Measurements from ENCODE around the gene TMEM253. TPM values are rescaled to one million over a fixed set of nuclear protein-coding genes. Genes with fewer than 3 reads are reported as not detected.

The TMEM253 gene
- total RNA-seq, 2 experiments from 2014 or later = not detected

- peaks cover 57% of the 10 kb centered on the region for H3K27me3 Mint-ChIP-seq
These were observed 40.1 kb upstream of the TMEM253 start for GRCh38 chr14:21060614-21061346.

GRCh38 chr14:21061347-21061668 lies 39.6 kb upstream of the TMEM253 start:
- no peak for ATAC-seq (ENCODE audit: poor library complexity)

More at GRCh38 chr14:21060614-21061346, 40.1 kb upstream of the TMEM253 start:
- DNase-seq = no peak
- Histone ChIP-seq H3K27ac (ENCODE audit: low read depth in 1 of 2, low read length in 2 of 2) (no peak overlapping the region), H3K27me3 (ENCODE audit: control insufficient read depth in 1 of 2, insufficient read depth in 2 of 2, low read length in 2 of 2) (peaks cover 10 to 13% of the 10 kb centered on the region in 2 experiments), H3K4me3 (ENCODE audit: low read length) (no peak overlapping the region), H3K9me3 (ENCODE audit: control insufficient read depth in 1 of 2, insufficient read depth in 1 of 2, low read length in 2 of 2) (no peaks in the 10 kb centered on the region), H3K4me1 (ENCODE audit: insufficient read depth, low read length) (no peaks in the 10 kb centered on the region), H3K36me3 (ENCODE audit: insufficient read depth, low read length) (no peaks in the 10 kb centered on the region)
- H3K36me3 Mint-ChIP-seq (ENCODE audit: low read depth) = no peaks in the 10 kb centered on the region
- no peak overlapping the region for H3K4me3 Mint-ChIP-seq
- TF ChIP-seq CTCF (IDR thresholded peaks at IDR 0.05) = no peak
- H3K9me3 Mint-ChIP-seq = no peaks in the 10 kb centered on the region
- POLR2A ChIA-PET = no interaction called here
- CTCF ChIA-PET = interaction anchor here (1.3 kb wide), 1 partner anchor 90 kb away, joined by 4 read pairs; no protein-coding TSS in a partner anchor
- H3K4me1 Mint-ChIP-seq (ENCODE audit: low read depth) = no peaks in the 10 kb centered on the region
- intact Hi-C loops (cut with DNase I, micrococcal nuclease) = no loop called here
- no peak overlapping the region for H3K27ac Mint-ChIP-seq
- ATAC-seq (ENCODE audit: poor library complexity) = no peak

GRCh38 chr14:21063479-21063878 lies 37.4 kb upstream of the TMEM253 start:
- peaks cover 2% of the 10 kb centered on the region for H3K4me1 ChIP-seq (ENCODE audit: insufficient read depth, low read length)
- ATAC-seq (ENCODE audit: poor library complexity) = no peak
- Mint-ChIP-seq H3K4me3 (no peak overlapping the region), H3K4me1 (ENCODE audit: low read depth) (peaks cover 4% of the 10 kb centered on the region), H3K9me3 (no peaks in the 10 kb centered on the region), H3K36me3 (ENCODE audit: low read depth) (no peaks in the 10 kb centered on the region), H3K27ac (no peak overlapping the region), H3K27me3 (peaks cover 79% of the 10 kb centered on the region)
- H3K27me3 ChIP-seq (ENCODE audit: control insufficient read depth in 1 of 2, insufficient read depth in 2 of 2, low read length in 2 of 2) = peaks cover 18 to 28% of the 10 kb centered on the region in 2 experiments
- intact Hi-C loops (cut with DNase I, micrococcal nuclease) = no loop called here
- DNase-seq = no peak
- no peaks in the 10 kb centered on the region for H3K36me3 ChIP-seq (ENCODE audit: insufficient read depth, low read length)
- POLR2A ChIA-PET = no interaction called here
- CTCF ChIA-PET = interaction anchor here (1.2 kb wide), 2 partner anchors 29 to 42 kb away, joined by 4 to 6 read pairs; no protein-coding TSS in a partner anchor
- no peaks in the 10 kb centered on the region for H3K9me3 ChIP-seq (ENCODE audit: control insufficient read depth in 1 of 2, insufficient read depth in 1 of 2, low read length in 2 of 2)
- no peak for TF ChIP-seq CTCF (IDR thresholded peaks at IDR 0.05)
- H3K4me3 ChIP-seq (ENCODE audit: low read length) = no peak overlapping the region
- no peak overlapping the region for H3K27ac ChIP-seq (ENCODE audit: low read depth in 1 of 2, low read length in 2 of 2)

More at GRCh38 chr14:21061347-21061668, 39.6 kb upstream of the TMEM253 start:
- Mint-ChIP-seq H3K4me3 (no peak overlapping the region), H3K27ac (no peak overlapping the region), H3K27me3 (peaks cover 62% of the 10 kb centered on the region), H3K9me3 (no peaks in the 10 kb centered on the region), H3K4me1 (ENCODE audit: low read depth) (no peaks in the 10 kb centered on the region), H3K36me3 (ENCODE audit: low read depth) (no peaks in the 10 kb centered on the region)
- ChIA-PET POLR2A (no interaction called here), CTCF (interaction anchor here (0.9 to 1.3 kb wide), 4 partner anchors 14 to 90 kb away, joined by 3 to 4 read pairs (median 4); no protein-coding TSS in a partner anchor)
- intact Hi-C loops (cut with DNase I, micrococcal nuclease) = no loop called here
- no peak for DNase-seq
- no peak for TF ChIP-seq CTCF (IDR thresholded peaks at IDR 0.05)
- Histone ChIP-seq H3K4me1 (ENCODE audit: insufficient read depth, low read length) (no peaks in the 10 kb centered on the region), H3K4me3 (ENCODE audit: low read length) (no peak overlapping the region), H3K9me3 (ENCODE audit: control insufficient read depth in 1 of 2, insufficient read depth in 1 of 2, low read length in 2 of 2) (no peaks in the 10 kb centered on the region), H3K27ac (ENCODE audit: low read depth in 1 of 2, low read length in 2 of 2) (no peak overlapping the region), H3K36me3 (ENCODE audit: insufficient read depth, low read length) (no peaks in the 10 kb centered on the region), H3K27me3 (ENCODE audit: control insufficient read depth in 1 of 2, insufficient read depth in 2 of 2, low read length in 2 of 2) (peaks cover 13% of the 10 kb centered on the region in 2 experiments)
